ELF-1 (cell line): ENCODE data around the gene CYP2C9.

Source experiments
- DNase-seq: peaks from one replicate; pipeline ENCODE4 v3.0.0-alpha.2; 2016; ENCODE audit warnings: low read depth, low spot score

Gene CYP2C9

GRCh38 chr10:95039281-95039680 is 100.8 kb downstream of the CYP2C9 start:
- no peak for DNase-seq
